ENCODE data around the gene FATE1. TPM values are rescaled to one million over a fixed set of nuclear protein-coding genes. Genes with fewer than 3 reads are reported as not detected.
"Not testable (repeated sequence)": the region's sequence is repeated elsewhere in the genome, so short reads cannot be mapped to it uniquely, and the experiment has no call there.

The FATE1 gene
- total RNA-seq, 1 donor from 2014 or later: not detected

- no peak overlapping the region for H3K27ac Mint-ChIP-seq (ENCODE audit: unreplicated experiment)
- H3K9me3 Mint-ChIP-seq (ENCODE audit: unreplicated experiment): no peaks in the 10 kb centered on the region
- no peak for DNase-seq (ENCODE audit: low spot score)
- peaks cover 3% of the 10 kb centered on the region for H3K4me1 Mint-ChIP-seq (ENCODE audit: unreplicated experiment)
- H3K27me3 Mint-ChIP-seq (ENCODE audit: unreplicated experiment): peaks cover 7% of the 10 kb centered on the region
- no peaks in the 10 kb centered on the region for H3K36me3 Mint-ChIP-seq (ENCODE audit: low read depth, unreplicated experiment)
- peak overlapping the region; percentile 87 for H3K4me3 Mint-ChIP-seq (ENCODE audit: unreplicated experiment)
- TF ChIP-seq, protein P1, sequence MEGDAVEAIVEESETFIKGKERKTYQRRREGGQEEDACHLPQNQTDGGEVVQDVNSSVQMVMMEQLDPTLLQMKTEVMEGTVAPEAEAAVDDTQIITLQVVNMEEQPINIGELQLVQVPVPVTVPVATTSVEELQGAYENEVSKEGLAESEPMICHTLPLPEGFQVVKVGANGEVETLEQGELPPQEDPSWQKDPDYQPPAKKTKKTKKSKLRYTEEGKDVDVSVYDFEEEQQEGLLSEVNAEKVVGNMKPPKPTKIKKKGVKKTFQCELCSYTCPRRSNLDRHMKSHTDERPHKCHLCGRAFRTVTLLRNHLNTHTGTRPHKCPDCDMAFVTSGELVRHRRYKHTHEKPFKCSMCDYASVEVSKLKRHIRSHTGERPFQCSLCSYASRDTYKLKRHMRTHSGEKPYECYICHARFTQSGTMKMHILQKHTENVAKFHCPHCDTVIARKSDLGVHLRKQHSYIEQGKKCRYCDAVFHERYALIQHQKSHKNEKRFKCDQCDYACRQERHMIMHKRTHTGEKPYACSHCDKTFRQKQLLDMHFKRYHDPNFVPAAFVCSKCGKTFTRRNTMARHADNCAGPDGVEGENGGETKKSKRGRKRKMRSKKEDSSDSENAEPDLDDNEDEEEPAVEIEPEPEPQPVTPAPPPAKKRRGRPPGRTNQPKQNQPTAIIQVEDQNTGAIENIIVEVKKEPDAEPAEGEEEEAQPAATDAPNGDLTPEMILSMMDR (IDR thresholded peaks at IDR 0.05; ENCODE audit: unreplicated experiment): no peak
These were observed 20.1 kb upstream of the FATE1 start for GRCh38 chrX:151695583-151696340.

DNA sequence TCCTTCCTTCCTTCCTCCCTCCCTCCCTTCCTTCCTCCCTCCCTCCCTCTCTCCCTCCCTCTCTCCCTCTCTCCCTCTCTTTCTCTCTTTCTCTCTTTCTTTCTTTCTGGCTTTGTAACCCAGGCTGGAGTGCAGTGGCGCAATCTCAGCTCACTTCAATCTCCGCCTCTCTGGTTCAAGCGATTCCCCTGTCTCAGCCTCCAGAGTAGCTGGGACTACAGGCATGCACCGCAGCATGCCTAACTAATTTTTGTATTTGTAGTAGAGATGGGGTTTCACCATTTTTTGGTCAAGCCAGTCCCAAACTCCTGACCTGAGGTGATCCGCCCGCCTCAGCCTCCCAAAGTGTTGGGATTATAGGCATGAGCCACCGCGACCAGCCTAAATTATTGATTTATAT, 18.8 kb upstream of the FATE1 start:
- DNase-seq (ENCODE audit: low spot score); H3K27me3 Mint-ChIP-seq (ENCODE audit: unreplicated experiment); H3K27ac Mint-ChIP-seq (ENCODE audit: unreplicated experiment); H3K4me1 Mint-ChIP-seq (ENCODE audit: unreplicated experiment); H3K4me3 Mint-ChIP-seq (ENCODE audit: unreplicated experiment); H3K36me3 Mint-ChIP-seq (ENCODE audit: low read depth, unreplicated experiment); H3K9me3 Mint-ChIP-seq (ENCODE audit: unreplicated experiment): not testable (repeated sequence)

- H3K9me3 Mint-ChIP-seq (ENCODE audit: unreplicated experiment): no peaks in the 10 kb centered on the region
These were observed 18.3 kb upstream of the FATE1 start for GRCh38 chrX:151697522-151697921.

DNA sequence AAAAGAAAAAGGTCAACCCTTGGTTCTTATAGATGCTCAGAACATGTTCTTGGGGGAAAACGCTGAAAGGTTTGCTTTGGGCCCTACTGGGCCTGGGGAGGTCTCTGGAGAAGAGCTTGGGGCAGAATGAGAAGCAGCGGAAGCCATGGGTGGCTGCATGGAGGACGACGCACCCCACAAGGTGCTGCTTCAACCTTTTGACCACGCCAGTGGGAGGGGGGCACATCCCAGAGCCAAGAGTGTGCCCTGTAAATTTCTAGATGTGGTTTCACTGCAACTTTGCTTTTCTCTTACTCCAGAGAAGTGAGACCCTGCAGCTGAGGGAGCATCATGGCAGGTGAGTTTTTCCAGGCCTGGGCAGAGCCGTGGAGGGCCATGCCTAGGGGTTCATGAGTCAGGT, 17.4 kb upstream of the FATE1 start:
- peaks cover 3% of the 10 kb centered on the region for H3K4me1 Mint-ChIP-seq (ENCODE audit: unreplicated experiment)
- no peaks in the 10 kb centered on the region for H3K36me3 Mint-ChIP-seq (ENCODE audit: low read depth, unreplicated experiment)
- no peak overlapping the region for H3K27ac Mint-ChIP-seq (ENCODE audit: unreplicated experiment)
- H3K9me3 Mint-ChIP-seq (ENCODE audit: unreplicated experiment): no peaks in the 10 kb centered on the region
- H3K4me3 Mint-ChIP-seq (ENCODE audit: unreplicated experiment): no peak overlapping the region
- DNase-seq (ENCODE audit: low spot score): no peak
- TF ChIP-seq, protein P1 (IDR thresholded peaks at IDR 0.05; ENCODE audit: unreplicated experiment): no peak
- H3K27me3 Mint-ChIP-seq (ENCODE audit: unreplicated experiment): peaks cover 9% of the 10 kb centered on the region

More at GRCh38 chrX:151697522-151697921, 18.3 kb upstream of the FATE1 start:
- TF ChIP-seq, protein P1 (IDR thresholded peaks at IDR 0.05; ENCODE audit: unreplicated experiment): no peak
- Mint-ChIP-seq H3K27ac (ENCODE audit: unreplicated experiment) (no peak overlapping the region), H3K27me3 (ENCODE audit: unreplicated experiment) (peaks cover 9% of the 10 kb centered on the region), H3K4me3 (ENCODE audit: unreplicated experiment) (no peak overlapping the region), H3K4me1 (ENCODE audit: unreplicated experiment) (peaks cover 3% of the 10 kb centered on the region), H3K36me3 (ENCODE audit: low read depth, unreplicated experiment) (no peaks in the 10 kb centered on the region)
- DNase-seq (ENCODE audit: low spot score): no peak

GRCh38 chrX:151699746-151700145, 16.1 kb upstream of the FATE1 start:
- TF ChIP-seq, protein P1 (IDR thresholded peaks at IDR 0.05; ENCODE audit: unreplicated experiment): no peak
- Mint-ChIP-seq H3K27ac (ENCODE audit: unreplicated experiment) (no peak overlapping the region), H3K4me3 (ENCODE audit: unreplicated experiment) (no peak overlapping the region), H3K36me3 (ENCODE audit: low read depth, unreplicated experiment) (no peaks in the 10 kb centered on the region), H3K9me3 (ENCODE audit: unreplicated experiment) (no peaks in the 10 kb centered on the region), H3K27me3 (ENCODE audit: unreplicated experiment) (peaks cover 4% of the 10 kb centered on the region), H3K4me1 (ENCODE audit: unreplicated experiment) (peaks cover 7% of the 10 kb centered on the region)
- DNase-seq (ENCODE audit: low spot score): no peak

Data from endothelial cell (in vitro differentiated cells).